Keratinocyte (primary cell): ENCODE measurements around the gene TMEM200A. TPM values are rescaled to one million over a fixed set of nuclear protein-coding genes. Genes with fewer than 3 reads are reported as not detected.

Experiments used
- DNase-seq: peaks from one replicate; pipeline ENCODE4 v3.0.0-alpha.2; 2011; ENCODE audit warnings: low read depth, missing footprints, low spot score
- FAIRE-seq: peaks from 2 replicates; lab custom pipeline; 2011; peaks lifted over from hg19 to GRCh38; lab: Jason Lieb, UNC
- H2AFZ ChIP-seq: 2 replicates; pipeline ENCODE4 v1.6.0; 2012; ENCODE audit warnings: low read length, control low read depth, inconsistent platforms; ENCODE audit not compliant: control insufficient read depth
- H3K27ac ChIP-seq: 2 replicates; pipeline ENCODE4 v1.5.1; 2011; ENCODE audit warnings: low read length; ENCODE audit not compliant: control insufficient read depth, insufficient read depth
- H3K27me3 ChIP-seq: 3 replicates; pipeline ENCODE4 v1.6.0; 2011; ENCODE audit warnings: low read length; ENCODE audit not compliant: control insufficient read depth, insufficient read depth; ENCODE audit errors: extremely low read depth
- H3K36me3 ChIP-seq, 2 experiments: 2 replicates in 1 of 2; 3 replicates in 1 of 2; pipeline ENCODE4 v1.5.1; 2011; ENCODE audit warnings: low read length in 2 of 2, mild to moderate bottlenecking in 1 of 2; ENCODE audit not compliant: control insufficient read depth in 2 of 2, insufficient read depth in 2 of 2; ENCODE audit errors: extremely low read depth in 1 of 2
- H3K4me1 ChIP-seq: 3 replicates; pipeline ENCODE4 v1.5.1; 2011; ENCODE audit warnings: low read length; ENCODE audit not compliant: control insufficient read depth, insufficient read depth; ENCODE audit errors: extremely low read depth
- H3K4me2 ChIP-seq: 3 replicates; pipeline ENCODE4 v1.6.0; 2011; ENCODE audit warnings: low read depth, low read length; ENCODE audit not compliant: control insufficient read depth, insufficient read depth; ENCODE audit errors: extremely low read depth
- H3K4me3 ChIP-seq, 3 experiments: fragments of 200-600 bp in 1 of 3; sonication (generic) in 1 of 3; 2 replicates in 2 of 3; 3 replicates in 1 of 3; pipeline ENCODE4 v1.5.1; 2011 to 2016; ENCODE audit warnings: low read length in 3 of 3, mild to moderate bottlenecking in 3 of 3, control low read depth in 2 of 3, inconsistent platforms in 1 of 3, low read depth in 1 of 3, mixed read lengths in 1 of 3, mixed run types in 1 of 3, moderate library complexity in 1 of 3; ENCODE audit not compliant: control insufficient read depth in 2 of 3, insufficient read depth in 2 of 3; ENCODE audit errors: extremely low read depth in 1 of 3
- H3K79me2 ChIP-seq: 2 replicates; pipeline ENCODE4 v1.6.0; 2012; ENCODE audit warnings: low read length; ENCODE audit not compliant: control insufficient read depth, insufficient read depth
- H3K9ac ChIP-seq: 3 replicates; pipeline ENCODE4 v1.6.0; 2011; ENCODE audit warnings: low read length; ENCODE audit not compliant: control insufficient read depth, insufficient read depth; ENCODE audit errors: extremely low read depth
- H3K9me1 ChIP-seq: 3 replicates; pipeline ENCODE4 v1.6.0; 2011; ENCODE audit warnings: low read length; ENCODE audit not compliant: control insufficient read depth, insufficient read depth; ENCODE audit errors: extremely low read depth
- H3K9me3 ChIP-seq: 2 replicates; pipeline ENCODE4 v1.5.1; 2012; ENCODE audit warnings: low read depth, low read length; ENCODE audit not compliant: control insufficient read depth
- H4K20me1 ChIP-seq: 3 replicates; pipeline ENCODE4 v1.6.0; 2011; ENCODE audit warnings: low read length; ENCODE audit not compliant: control insufficient read depth, insufficient read depth; ENCODE audit errors: extremely low read depth
- EZH2 ChIP-seq: IDR thresholded peaks from one replicate; pipeline ENCODE4 v1.6.1; 2012; ENCODE audit warnings: inconsistent platforms, mild to moderate bottlenecking, low read length, moderate library complexity
- dilution Hi-C: fragments of 300-500 bp; cut with MboI; formaldehyde crosslinking; loops from one replicate; pipeline ENCODE4 v1.7.0; 2020; ENCODE audit warnings: low sequenced_read_pairs; ENCODE audit not compliant: extremely low pct_ligation_motif_present
- polyA plus RNA-seq, 5 experiments: library from polyadenylated mRNA; depleted of rRNA in 3 of 5; stranded (reverse) in 3 of 5; stranded (forward) in 1 of 5; unstranded in 1 of 5; fragments of >200 nt; gene quantifications; 1 replicate in 1 of 5; 2 replicates in 3 of 5; 3 replicates in 1 of 5; pipeline versions ENCODE4 v1.2.1 to v1.2.3, GENCODE V29; 2011 to 2012; ENCODE audit warnings: missing spikeins in 2 of 5, low read depth in 1 of 5, low replicate concordance in 1 of 5
- TF ChIP-seq, protein P1 (sequence below), 3 experiments: IDR thresholded peaks in 1 of 3; conservative IDR thresholded peaks in 1 of 3; optimal IDR thresholded peaks in 1 of 3; 2 replicates in 2 of 3; 3 replicates in 1 of 3; pipeline versions ENCODE3 to v1.5.1; 2011; ENCODE audit warnings: low read length in 3 of 3, mild to moderate bottlenecking in 3 of 3, moderate library complexity in 2 of 3, control low read depth in 1 of 3, inconsistent platforms in 1 of 3; ENCODE audit not compliant: insufficient read depth in 2 of 3; ENCODE audit errors: extremely low read depth in 1 of 3

Gene TMEM200A
- polyA plus RNA-seq, 1 donor (not counting 4 experiments of a cell fraction or from before 2014, with no cell fraction given), result 80.4 TPM

DNA sequence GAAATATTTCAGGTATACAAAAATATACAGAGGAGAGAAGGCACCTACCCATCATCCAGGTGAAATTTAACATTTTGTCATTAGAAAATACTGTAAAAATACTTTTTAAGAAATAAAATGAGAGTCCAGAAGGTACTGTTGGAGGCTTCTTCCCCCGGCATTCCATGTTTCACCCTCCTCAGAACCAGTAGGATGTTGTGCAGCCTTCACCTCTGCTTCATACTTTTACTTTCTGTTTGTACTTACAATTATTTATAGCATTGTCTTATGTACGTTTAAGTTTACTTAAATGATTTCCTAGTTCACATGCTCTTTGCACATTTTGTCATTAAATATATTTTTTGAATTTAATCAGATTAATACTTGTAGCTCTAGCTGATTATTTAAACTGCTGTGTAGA lies 30.9 kb downstream of the TMEM200A start:
- H3K4me3 ChIP-seq, result no peak overlapping the region
- DNase-seq, result no peak
- no peak overlapping the region for H3K9ac ChIP-seq
- dilution Hi-C loops, result no loop called here
- no peaks in the 10 kb centered on the region for H3K9me1 ChIP-seq
- H3K9me3 ChIP-seq, result no peaks in the 10 kb centered on the region
- TF ChIP-seq, protein P1, sequence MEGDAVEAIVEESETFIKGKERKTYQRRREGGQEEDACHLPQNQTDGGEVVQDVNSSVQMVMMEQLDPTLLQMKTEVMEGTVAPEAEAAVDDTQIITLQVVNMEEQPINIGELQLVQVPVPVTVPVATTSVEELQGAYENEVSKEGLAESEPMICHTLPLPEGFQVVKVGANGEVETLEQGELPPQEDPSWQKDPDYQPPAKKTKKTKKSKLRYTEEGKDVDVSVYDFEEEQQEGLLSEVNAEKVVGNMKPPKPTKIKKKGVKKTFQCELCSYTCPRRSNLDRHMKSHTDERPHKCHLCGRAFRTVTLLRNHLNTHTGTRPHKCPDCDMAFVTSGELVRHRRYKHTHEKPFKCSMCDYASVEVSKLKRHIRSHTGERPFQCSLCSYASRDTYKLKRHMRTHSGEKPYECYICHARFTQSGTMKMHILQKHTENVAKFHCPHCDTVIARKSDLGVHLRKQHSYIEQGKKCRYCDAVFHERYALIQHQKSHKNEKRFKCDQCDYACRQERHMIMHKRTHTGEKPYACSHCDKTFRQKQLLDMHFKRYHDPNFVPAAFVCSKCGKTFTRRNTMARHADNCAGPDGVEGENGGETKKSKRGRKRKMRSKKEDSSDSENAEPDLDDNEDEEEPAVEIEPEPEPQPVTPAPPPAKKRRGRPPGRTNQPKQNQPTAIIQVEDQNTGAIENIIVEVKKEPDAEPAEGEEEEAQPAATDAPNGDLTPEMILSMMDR (optimal IDR thresholded peaks at IDR 0.05 in 1 of 3, IDR thresholded peaks at IDR 0.05 in 1 of 3, conservative IDR thresholded peaks at IDR 0.05 in 1 of 3; ENCODE audit: extremely low read depth in 1 of 3, insufficient read depth in 2 of 3, low read length in 3 of 3), result no peak
- TF ChIP-seq EZH2, result no peak
- H3K79me2 ChIP-seq, result peaks cover 88% of the 10 kb centered on the region
- H3K4me1 ChIP-seq, result peaks cover 4% of the 10 kb centered on the region
- no peak overlapping the region for H2AFZ ChIP-seq
- H3K4me2 ChIP-seq, result peak overlapping the region; percentile 66
- FAIRE-seq, result no peak
- no peak overlapping the region for H3K27ac ChIP-seq
- no peaks in the 10 kb centered on the region for H4K20me1 ChIP-seq
- peaks cover 0 to 3% of the 10 kb centered on the region in 2 experiments for H3K36me3 ChIP-seq
- no peaks in the 10 kb centered on the region for H3K27me3 ChIP-seq

GRCh38 chr6:130405549-130405948 lies 39.7 kb downstream of the TMEM200A start:
- no peaks in the 10 kb centered on the region for H4K20me1 ChIP-seq
- DNase-seq (no peak), FAIRE-seq (peak; percentile 5)
- peaks cover 3% of the 10 kb centered on the region for H3K4me1 ChIP-seq
- no peaks in the 10 kb centered on the region for H3K27me3 ChIP-seq
- dilution Hi-C loops, result no loop called here
- H3K36me3 ChIP-seq, result peaks cover 1 to 4% of the 10 kb centered on the region in 2 experiments
- H3K9me3 ChIP-seq, result no peaks in the 10 kb centered on the region
- no peak overlapping the region for H2AFZ ChIP-seq
- H3K4me3 ChIP-seq, result no peak overlapping the region
- H3K9ac ChIP-seq, result no peak overlapping the region
- no peak overlapping the region for H3K4me2 ChIP-seq
- TF ChIP-seq EZH2, result no peak
- TF ChIP-seq, protein P1 (optimal IDR thresholded peaks at IDR 0.05 in 1 of 3, IDR thresholded peaks at IDR 0.05 in 1 of 3, conservative IDR thresholded peaks at IDR 0.05 in 1 of 3; ENCODE audit: extremely low read depth in 1 of 3, insufficient read depth in 2 of 3, low read length in 3 of 3), result no peak
- no peaks in the 10 kb centered on the region for H3K9me1 ChIP-seq
- peaks cover 96% of the 10 kb centered on the region for H3K79me2 ChIP-seq
- H3K27ac ChIP-seq, result no peak overlapping the region
